Cardiac fibroblast (primary cell): ENCODE results near the gene STARD10.
A peak's percentile ranks its signal among the peaks of the same experiment; 100 is the strongest.

Experiments used
- DNase-seq, 2 donors: peaks; one replicate each; pipeline versions ENCODE4 v3.0.0 to v3.0.0-alpha.2; 2010; ENCODE audit warnings: low read depth in 2 of 2
- H3K4me3 ChIP-seq, 2 donors: replicated peaks in 1 of 2; 1 replicate in 1 of 2; 2 replicates in 1 of 2; pipeline ENCODE4 v1.5.1; 2011; ENCODE audit warnings: low read depth in 2 of 2, low read length in 2 of 2, mild to moderate bottlenecking in 2 of 2, moderate library complexity in 1 of 2
- CTCF ChIP-seq: IDR thresholded peaks from one replicate; pipeline ENCODE4 v1.5.1; 2011; ENCODE audit warnings: low read depth, mild to moderate bottlenecking, low read length, inconsistent platforms

STARD10 gene

GRCh38 chr11:72719144-72719543 is 74.7 kb downstream of the STARD10 start:
- DNase-seq = peak in 1 of 2 donors; percentile 75
- no peak overlapping the region for H3K4me3 ChIP-seq
- TF ChIP-seq CTCF = no peak

- no peak for TF ChIP-seq CTCF
- H3K4me3 ChIP-seq = no peak overlapping the region
- DNase-seq = no peak
Observed at GRCh38 chr11:72718101-72718501, 75.7 kb downstream of the STARD10 start.

GRCh38 chr11:72716788-72717435 is 76.9 kb downstream of the STARD10 start:
- H3K4me3 ChIP-seq = no peak overlapping the region
- TF ChIP-seq CTCF = no peak
- DNase-seq = no peak

- no peak for TF ChIP-seq CTCF
- DNase-seq = no peak
- no peak overlapping the region for H3K4me3 ChIP-seq
Observed at GRCh38 chr11:72716290-72716689, 77.6 kb downstream of the STARD10 start.

GRCh38 chr11:72712841-72713240 is 81.0 kb downstream of the STARD10 start:
- DNase-seq = no peak
- no peak for TF ChIP-seq CTCF
- H3K4me3 ChIP-seq = no peak overlapping the region

- no peak overlapping the region for H3K4me3 ChIP-seq
- DNase-seq = peak in 1 of 2 donors; percentile 15
- TF ChIP-seq CTCF = no peak
Observed at GRCh38 chr11:72712168-72712751, 81.6 kb downstream of the STARD10 start.
